Chondrocyte (in vitro differentiated cells): ENCODE data around the gene PIP5K1B. TPM values are rescaled to one million over a fixed set of nuclear protein-coding genes. Genes with fewer than 3 reads are reported as not detected.

Source experiments
- DNase-seq: peaks from one replicate; pipeline ENCODE4 v3.0.0; 2021; ENCODE audit warnings: mixed read lengths, low spot score
- H3K27ac Mint-ChIP-seq: one replicate; pipeline ENCODE4 v1.8.0; 2021; ENCODE audit warnings: mild to moderate bottlenecking, moderate library complexity, mixed read lengths; ENCODE audit not compliant: unreplicated experiment
- H3K27me3 Mint-ChIP-seq: 2 replicates; pipeline ENCODE4 v1.8.0; 2021; ENCODE audit warnings: low read depth, mixed read lengths
- H3K36me3 Mint-ChIP-seq: 2 replicates; pipeline ENCODE4 v1.8.0; 2021; ENCODE audit warnings: low read depth, mixed read lengths
- H3K4me1 Mint-ChIP-seq: 2 replicates; pipeline ENCODE4 v1.8.0; 2021; ENCODE audit warnings: low read depth, mild to moderate bottlenecking, mixed read lengths
- H3K4me3 Mint-ChIP-seq: one replicate; pipeline ENCODE4 v1.8.0; 2021; ENCODE audit warnings: mild to moderate bottlenecking, moderate library complexity, mixed read lengths; ENCODE audit not compliant: unreplicated experiment
- H3K9me3 Mint-ChIP-seq: 2 replicates; pipeline ENCODE4 v1.8.0; 2021; ENCODE audit warnings: low read depth, mixed read lengths
- total RNA-seq: library from RNA; stranded (reverse); gene quantifications from 3 replicates; pipeline ENCODE4 v1.2.1, GENCODE V29; 2021
- TF ChIP-seq, protein P1 (sequence below): fragments of 200-600 bp; sonication (generic); IDR thresholded peaks from 2 replicates; pipeline ENCODE4 v1.5.0; 2021; ENCODE audit warnings: antibody characterized with exemption, mild to moderate bottlenecking, moderate library complexity

Gene PIP5K1B
- total RNA-seq, 1 donor from 2014 or later, result not detected

DNA sequence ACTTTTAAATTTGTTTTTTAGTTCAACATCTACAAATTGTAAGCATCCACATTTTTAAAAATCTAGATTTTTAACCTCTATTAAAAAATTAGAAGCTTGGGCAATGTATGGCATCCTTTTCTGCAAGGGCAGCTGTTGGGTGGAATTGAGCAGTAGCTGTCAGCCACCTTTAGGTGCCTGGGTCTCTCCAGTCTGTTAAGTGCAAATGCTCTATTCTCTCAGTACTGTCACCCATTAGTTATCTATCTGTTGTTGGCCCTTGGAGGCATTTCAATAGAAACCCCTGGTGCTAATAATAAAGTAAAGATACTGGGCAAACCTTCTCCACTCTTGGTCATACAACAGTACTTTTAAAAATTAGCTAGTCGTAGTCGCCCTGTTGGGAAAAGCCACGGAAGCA is 63.6 kb downstream of the PIP5K1B start:
- Mint-ChIP-seq H3K36me3 (no peaks in the 10 kb centered on the region), H3K4me3 (no peak overlapping the region), H3K4me1 (no peaks in the 10 kb centered on the region), H3K9me3 (no peaks in the 10 kb centered on the region), H3K27ac (no peak overlapping the region), H3K27me3 (peaks cover 18% of the 10 kb centered on the region)
- no peak for DNase-seq
- TF ChIP-seq, protein P1, sequence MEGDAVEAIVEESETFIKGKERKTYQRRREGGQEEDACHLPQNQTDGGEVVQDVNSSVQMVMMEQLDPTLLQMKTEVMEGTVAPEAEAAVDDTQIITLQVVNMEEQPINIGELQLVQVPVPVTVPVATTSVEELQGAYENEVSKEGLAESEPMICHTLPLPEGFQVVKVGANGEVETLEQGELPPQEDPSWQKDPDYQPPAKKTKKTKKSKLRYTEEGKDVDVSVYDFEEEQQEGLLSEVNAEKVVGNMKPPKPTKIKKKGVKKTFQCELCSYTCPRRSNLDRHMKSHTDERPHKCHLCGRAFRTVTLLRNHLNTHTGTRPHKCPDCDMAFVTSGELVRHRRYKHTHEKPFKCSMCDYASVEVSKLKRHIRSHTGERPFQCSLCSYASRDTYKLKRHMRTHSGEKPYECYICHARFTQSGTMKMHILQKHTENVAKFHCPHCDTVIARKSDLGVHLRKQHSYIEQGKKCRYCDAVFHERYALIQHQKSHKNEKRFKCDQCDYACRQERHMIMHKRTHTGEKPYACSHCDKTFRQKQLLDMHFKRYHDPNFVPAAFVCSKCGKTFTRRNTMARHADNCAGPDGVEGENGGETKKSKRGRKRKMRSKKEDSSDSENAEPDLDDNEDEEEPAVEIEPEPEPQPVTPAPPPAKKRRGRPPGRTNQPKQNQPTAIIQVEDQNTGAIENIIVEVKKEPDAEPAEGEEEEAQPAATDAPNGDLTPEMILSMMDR, result no peak

DNA sequence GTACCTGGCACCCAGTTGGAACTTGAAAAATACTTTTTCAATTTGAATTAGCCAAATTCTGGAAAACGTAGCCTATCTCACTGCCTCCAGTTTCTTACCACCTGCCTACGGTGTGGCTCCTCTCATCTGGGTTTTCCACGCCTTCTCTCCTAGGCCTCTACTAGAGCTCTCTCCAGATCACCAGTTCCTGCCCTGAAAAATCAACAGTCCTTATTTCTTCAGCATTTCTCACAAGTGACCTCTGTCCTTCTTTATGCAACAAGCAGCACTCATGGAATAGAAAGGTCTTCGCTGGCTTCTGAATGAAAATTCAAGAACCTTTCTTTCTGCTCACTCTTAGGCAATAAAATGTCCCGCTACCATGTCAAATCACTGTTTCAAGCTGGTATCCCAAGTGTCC is 64.8 kb downstream of the PIP5K1B start:
- H3K9me3 Mint-ChIP-seq, result no peaks in the 10 kb centered on the region
- peaks cover 22% of the 10 kb centered on the region for H3K27me3 Mint-ChIP-seq
- H3K27ac Mint-ChIP-seq, result no peak overlapping the region
- DNase-seq, result no peak
- no peaks in the 10 kb centered on the region for H3K36me3 Mint-ChIP-seq
- H3K4me3 Mint-ChIP-seq, result no peak overlapping the region
- TF ChIP-seq, protein P1, result no peak
- no peaks in the 10 kb centered on the region for H3K4me1 Mint-ChIP-seq

DNA sequence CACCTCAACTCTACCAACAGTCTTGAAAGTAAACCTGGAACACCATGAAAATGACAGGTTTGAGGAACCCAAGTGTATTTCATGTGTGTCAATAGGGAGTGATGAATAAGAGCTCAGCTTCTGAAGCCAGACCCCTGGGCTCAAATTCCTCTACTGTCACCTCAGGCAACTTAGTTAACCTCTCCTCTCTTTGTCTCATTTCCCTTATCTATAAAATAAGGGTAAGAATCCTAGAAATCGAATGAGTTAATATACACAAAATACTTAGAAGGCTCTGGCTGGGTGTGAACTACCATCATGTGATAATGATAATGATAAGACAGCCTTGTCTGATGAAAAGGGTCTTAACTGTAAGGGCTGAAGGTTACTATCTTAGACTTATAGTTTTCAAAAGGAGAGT is 66.3 kb downstream of the PIP5K1B start:
- Mint-ChIP-seq H3K4me1 (no peaks in the 10 kb centered on the region), H3K36me3 (no peaks in the 10 kb centered on the region), H3K9me3 (no peaks in the 10 kb centered on the region), H3K4me3 (no peak overlapping the region), H3K27ac (no peak overlapping the region), H3K27me3 (peaks cover 27% of the 10 kb centered on the region)
- DNase-seq, result no peak
- TF ChIP-seq, protein P1, result no peak

DNA sequence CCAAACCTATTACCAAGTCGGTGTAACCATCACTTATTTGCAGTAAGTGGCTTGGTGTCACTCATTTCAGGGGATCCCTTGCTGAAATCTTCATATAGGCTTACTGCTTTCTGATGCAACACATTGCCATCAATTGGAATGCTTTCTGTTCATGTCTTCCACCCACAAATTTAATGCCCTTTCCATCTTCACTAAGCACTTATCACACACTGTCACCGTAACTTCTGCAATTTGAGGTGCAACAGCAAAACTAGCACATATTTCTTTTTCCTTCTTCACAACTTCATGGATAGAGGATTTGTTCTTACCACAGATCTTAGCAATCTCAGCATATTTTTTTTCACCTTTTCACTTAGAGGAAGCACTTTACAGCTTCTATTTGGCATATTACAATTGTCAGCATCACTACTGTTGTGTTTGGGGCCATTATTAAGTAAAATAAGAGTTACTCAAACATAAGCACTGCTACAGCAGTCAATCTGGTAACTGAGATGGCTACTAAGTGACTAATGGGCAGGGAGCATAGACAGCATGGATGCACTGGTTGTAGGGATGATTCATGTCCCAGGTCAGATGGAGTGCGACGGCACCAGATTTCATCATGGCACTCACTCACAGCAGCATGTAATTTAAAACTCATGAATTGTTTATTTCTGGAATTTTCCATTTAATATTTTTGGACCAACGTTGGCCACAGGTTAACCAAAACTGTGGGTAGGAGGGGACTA is 70.1 kb downstream of the PIP5K1B start:
- H3K4me3 Mint-ChIP-seq, result no peak overlapping the region
- H3K9me3 Mint-ChIP-seq, result no peaks in the 10 kb centered on the region
- no peaks in the 10 kb centered on the region for H3K36me3 Mint-ChIP-seq
- peaks cover 22% of the 10 kb centered on the region for H3K27me3 Mint-ChIP-seq
- TF ChIP-seq, protein P1, result no peak
- no peak overlapping the region for H3K27ac Mint-ChIP-seq
- no peaks in the 10 kb centered on the region for H3K4me1 Mint-ChIP-seq
- DNase-seq, result no peak

DNA sequence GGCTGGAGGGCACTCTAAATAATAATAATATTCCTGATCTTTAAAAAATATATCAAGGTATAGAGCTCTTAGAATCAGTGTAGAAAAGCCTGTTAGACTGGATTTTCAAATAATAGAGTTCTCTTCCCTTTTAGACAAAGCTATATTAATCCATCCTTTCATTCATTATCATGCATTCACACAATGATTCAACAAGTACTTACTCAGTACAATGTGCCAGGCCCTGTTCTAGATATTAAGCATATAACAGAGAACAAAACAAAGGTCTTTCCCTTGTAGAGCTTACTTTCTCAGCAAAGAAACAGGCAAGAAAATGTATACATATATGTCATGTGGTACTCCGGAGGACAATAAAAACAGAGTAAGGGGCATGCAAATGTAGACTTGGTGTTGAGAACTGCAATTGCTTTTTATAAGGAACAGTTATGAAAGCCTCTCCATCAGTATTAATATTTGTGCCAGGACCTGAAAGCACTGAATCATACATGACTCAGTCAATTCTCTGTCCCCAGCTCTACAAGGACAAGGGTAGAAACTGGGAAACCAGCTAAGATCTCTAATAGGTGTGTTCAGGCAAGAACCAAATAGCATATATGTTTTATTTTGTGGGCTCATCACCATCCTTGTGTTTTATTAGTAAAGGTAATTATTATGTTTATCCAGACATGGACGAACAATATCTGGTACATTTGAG is 72.2 kb downstream of the PIP5K1B start:
- TF ChIP-seq, protein P1, result no peak
- no peaks in the 10 kb centered on the region for H3K36me3 Mint-ChIP-seq
- peaks cover 15% of the 10 kb centered on the region for H3K27me3 Mint-ChIP-seq
- no peak overlapping the region for H3K4me3 Mint-ChIP-seq
- H3K4me1 Mint-ChIP-seq, result peaks cover 6% of the 10 kb centered on the region
- H3K27ac Mint-ChIP-seq, result no peak overlapping the region
- no peak for DNase-seq
- H3K9me3 Mint-ChIP-seq, result no peaks in the 10 kb centered on the region
